Measurements from ENCODE around the gene PPP1CC.
A peak's percentile ranks its signal among the peaks of the same experiment; 100 is the strongest.
"Not testable (repeated sequence)": the region's sequence is repeated elsewhere in the genome, so short reads cannot be mapped to it uniquely, and the experiment has no call there.

Gene PPP1CC

DNA sequence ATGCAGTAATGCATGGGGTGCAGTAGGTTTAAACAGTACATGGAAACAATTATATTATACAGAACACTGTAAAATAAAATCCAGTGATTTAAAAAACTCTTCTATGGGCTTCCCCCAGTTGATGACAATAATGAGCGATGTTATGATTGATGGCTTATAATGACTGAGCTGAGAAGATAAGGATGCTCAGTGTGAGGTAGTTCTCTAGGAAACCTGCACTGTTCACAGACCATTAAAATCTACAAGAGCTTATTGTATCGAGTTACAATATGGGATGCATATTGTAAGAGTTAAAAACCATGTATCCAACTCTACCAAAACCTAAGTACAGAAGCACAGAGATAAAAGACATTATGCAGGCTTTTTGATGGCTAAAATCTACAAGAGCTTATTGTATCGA, 19.8 kb downstream of the PPP1CC start:
- not testable (repeated sequence) for DNase-seq

DNA sequence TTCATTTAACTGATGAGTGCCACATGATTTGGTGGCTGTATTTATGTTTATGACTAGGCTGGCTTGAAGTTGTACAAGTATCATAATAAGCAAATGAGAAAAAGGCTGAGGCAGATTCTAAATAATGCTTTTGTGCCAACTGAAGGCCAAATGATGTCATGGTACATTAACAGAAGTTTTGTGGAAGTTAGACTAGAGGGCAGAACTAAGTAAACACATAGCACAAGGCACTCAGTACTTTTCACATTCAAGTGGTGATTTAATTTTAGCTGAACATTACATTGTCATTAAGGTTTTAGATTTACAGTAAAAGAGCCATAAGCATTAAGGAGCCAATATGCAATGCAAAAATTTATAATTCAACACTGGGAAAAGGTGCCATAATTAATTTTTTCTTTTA, 21.1 kb downstream of the PPP1CC start:
- no peak for DNase-seq

DNA sequence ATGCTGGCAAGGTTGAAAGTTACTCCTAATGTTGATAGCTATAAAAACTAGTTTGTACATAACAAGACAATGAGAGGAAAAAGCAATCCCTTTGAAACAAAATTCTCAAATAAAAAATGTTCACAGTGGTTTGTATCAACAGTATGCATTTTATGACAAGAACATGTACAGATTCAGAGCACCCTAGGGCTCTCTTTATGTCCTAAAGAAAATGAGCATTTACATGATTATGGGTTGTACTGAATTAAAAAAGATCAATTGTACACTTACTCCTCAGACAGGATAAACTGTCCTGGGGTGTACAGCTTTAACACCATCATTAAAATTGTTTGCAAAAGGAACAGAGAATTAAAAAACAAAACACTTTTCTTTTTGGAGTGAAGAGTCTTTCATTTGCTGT, 22.2 kb downstream of the PPP1CC start:
- DNase-seq, result no peak

DNA sequence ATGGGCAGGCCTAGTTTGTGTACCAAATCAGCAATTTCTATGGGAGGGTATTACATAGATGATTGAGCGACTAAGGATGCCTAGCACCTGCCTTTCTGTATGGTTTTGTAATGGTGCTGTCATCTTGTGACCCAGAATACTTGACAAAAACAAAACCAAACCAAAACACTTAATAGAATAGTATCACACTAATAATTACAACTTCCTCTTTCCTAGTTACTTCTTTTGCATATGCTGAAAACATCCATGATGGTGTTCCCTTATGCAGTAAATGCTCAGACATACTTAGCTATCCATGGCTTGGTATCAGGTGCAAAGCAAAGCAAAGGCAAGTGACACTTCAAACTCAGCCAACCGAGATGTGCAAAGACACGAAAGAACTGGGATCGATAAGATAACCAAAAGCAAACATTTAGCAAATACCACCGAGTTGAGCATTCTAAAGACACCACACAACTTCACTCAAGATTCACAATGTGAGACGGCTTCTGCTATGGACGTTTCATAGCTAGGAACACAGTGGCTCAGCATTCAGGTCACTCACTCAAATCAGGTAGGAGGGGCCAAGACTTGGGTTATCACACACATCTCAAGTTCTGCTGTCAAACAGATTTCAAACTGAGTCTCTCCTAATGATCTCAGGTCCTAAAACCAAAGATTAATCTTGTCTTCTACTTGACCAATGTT, 24.3 kb downstream of the PPP1CC start:
- DNase-seq, result no peak

DNA sequence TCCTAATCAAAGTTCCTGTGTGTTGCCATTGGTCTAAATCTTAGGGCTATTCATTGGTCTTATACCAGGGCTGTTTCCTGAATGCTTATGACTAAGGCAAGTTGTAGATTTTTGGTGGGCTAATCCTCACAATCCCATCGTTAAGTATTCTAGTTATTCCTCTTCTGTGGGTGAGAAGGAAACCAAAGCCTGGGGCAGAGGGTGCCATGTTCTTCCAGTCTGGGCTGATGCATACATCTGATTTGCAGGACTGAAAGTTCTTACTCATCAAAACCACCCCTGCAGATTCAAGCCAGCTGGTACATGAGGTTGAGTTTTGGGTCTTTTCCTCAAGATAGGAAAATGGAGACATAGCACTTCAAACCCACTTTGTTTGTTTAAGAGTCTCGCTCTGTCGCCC, 25.7 kb downstream of the PPP1CC start:
- DNase-seq, result no peak

DNA sequence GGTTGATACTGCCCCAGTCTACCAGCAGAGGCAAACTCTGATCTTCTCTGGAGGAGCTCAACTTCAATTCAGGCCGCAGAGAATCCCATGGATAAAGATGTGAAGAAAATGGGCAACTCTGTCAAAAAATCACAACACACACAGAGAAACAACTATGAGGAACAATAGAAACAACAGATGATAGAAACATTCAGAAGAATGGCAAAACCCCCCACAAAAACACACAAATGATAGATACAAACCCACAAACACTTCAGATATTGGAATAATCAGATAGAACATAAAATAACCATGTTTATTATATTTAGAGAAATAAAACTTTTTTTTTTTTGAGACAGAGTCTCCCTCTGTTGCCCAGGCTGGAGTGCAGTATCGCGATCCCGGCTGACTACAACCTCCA, 33.8 kb downstream of the PPP1CC start:
- DNase-seq, result no peak

DNA sequence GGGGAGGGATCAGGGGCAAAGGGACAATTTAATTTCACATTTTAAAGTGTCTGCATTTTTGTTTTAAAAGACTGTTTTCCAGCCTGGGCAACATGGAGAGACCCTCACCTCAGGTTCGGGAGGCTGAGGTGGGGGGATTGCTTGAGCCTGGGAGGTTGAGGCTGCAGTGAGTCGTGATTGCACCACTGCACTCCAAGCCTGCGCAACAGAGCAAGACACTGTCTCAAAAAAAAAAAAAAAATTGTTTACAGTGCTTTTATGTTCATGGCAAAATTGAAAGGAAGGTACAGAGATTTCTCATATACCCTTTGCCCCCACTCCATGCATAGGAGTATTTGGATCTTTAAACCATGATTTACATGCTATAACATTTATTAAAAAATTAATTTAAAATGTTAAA, 37.4 kb downstream of the PPP1CC start:
- DNase-seq, result no peak

DNA sequence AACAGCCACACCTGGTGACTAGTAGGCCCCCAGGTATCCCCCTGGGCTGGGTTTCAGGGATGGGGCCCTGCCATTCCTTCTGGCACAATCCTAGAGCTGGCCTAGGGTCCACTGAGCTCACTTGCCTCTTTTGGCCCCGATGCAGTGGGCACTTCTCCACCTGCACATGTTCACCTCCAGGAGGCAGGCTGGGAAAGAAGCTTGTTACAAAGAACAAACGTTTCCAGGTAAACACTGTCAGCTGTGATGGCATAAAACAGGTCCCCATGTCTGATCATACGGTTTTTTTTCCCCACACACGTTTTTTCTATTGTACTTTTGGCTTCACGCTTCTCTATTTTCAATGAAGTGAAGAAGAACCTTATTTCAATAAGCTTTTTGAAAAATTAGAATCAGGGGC, 37.9 kb downstream of the PPP1CC start:
- no peak for DNase-seq

DNA sequence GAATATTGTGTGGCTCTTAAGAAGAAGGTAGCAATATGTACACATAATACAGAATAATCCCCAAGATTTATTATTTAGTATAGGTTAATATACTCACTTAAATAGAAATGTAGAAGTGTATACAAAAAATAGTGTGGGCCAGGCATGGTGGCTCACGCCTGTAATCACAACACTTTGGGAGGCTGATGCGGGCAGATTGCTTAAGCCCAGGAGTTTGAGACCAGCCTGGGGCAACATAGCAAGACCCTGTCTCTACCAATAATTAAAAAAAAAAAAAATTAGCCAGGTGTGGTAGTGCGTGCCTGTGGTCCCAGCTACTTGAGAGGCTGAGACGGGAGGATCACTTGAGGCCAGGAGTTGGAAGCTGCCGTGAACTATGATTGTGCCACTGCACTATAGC, 38.5 kb downstream of the PPP1CC start:
- no peak for DNase-seq

DNA sequence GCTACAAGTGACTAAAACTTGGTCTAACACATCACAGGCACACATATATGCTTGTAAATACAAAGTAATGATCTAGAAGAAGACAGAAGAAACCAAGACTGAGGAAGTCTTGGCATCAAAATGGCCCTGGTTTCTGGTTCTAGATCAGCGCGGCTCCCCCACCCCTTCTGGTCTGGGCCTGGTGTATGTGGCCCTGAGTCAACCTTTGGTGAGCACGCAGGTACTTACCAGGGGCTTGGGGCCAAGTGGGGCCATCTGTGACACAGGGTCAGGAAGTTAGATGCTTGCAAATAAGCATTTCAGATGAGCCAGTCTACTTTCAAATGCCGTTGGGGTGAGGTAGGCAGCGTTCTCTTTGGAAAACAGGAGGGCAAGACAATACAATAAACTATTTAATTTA, 40.6 kb downstream of the PPP1CC start:
- DNase-seq, result no peak

DNA sequence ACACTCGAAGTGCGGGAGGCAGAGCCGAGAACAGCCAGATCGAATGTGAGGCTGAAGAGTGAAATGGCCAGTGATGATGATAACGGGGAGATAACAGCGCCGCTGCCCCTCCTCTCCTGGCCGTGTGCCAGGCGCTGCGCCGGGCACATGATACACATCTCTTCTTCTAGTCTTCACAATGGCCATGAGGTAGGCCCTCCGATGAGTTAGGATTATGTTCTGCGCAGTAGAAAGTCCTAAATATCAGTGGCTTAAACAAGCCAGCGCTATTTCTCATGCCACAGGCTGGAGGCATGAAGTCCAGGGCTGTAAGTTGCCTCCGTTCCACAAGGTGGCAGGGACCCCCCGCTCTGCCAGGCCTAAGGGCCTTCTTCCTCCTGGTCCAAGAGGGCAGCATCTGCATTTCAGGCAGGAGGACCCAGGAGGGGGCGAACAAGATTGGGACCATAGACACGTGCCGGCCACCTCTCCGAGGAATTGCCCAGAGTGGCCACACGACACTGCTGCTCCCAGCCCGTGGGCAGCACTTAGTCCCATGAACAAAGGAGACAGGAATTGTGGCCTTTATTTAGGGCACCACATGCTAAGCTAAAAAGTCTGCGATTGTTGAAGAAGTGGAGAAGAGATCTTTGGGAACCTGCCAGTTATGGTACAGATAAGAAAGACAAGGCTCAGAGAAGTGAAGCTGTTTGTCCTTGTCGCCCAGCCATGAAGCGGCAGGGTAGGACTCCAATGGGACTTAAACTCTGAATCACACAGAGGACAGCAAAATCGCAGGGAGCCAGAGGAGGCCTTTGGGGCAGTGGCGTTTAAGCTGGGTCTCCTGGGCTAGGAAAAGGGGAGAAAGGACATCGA, 42.9 kb downstream of the PPP1CC start:
- no peak for DNase-seq

DNA sequence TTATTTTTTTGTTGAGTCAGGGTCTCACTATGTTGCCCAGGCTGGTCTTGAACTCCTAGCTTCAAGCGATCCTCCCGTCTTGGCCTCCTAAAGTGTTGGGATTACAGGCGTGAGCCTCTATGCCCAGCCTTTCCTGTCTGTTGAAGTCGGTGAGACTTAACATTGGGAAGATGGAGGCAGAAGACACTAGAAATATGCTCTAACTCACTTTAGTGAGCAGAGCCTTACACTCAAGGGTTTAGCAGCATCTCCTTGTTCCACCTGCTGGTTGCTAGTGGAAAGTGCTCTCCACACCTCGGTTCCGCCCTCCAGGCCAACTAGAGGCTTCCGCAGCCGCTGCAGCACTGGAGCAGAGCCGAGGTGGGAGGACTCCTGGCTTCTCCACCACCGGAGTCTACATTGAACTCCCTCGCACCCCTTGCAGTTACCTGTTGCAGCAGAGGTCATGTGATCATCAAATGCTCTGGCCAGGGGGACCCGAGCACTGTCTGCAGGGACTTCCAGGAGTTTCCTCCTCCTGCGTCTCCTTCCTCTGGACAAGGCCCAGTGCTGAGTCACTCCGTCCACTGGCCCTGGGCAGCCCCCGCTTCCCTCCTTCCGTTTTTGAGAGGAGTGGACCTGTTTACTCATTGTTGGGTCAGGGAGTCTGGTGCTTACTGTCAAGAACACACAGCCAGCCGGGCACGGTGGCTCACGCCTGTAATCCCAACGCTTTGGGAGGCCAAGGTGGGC, 44.4 kb downstream of the PPP1CC start:
- peak; percentile 61 for DNase-seq

DNA sequence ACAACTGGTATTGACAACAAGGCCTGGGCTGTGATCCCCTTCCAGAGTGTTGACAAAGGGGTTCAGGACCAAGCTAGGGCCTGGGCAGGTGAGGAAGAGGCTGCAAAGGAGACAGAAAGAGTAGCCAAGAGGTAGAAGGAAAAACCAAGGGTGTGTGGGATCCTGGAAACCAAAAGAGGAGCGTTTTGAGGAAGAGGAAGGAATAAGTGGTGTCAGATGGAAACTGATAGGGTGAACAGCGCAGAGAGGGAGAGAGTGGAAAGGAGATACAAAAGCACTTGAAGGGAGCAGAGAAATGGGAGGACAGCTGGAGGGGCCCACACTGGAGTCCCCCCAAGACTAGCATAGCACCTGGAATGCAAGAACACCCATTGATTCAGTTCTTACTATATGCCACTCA, 45.5 kb downstream of the PPP1CC start:
- no peak for DNase-seq

DNA sequence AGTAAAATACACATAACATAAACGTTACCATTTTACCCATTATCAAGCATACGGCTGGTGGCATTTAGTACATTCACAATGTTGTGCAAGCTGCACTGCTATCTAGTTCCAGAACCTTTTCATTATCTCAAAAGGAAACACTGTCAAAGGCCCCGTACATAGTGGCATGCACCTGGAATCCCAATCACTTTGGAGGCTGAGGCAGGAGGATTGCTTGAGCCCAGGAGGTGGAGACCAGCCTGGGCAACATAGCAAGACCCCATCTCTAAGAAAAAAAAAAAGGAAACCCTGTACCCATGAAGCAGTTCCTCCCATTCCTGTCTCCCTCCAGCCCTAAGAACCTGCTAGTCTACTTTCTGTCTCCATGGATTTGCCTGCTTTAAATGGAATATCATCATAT, 46.4 kb downstream of the PPP1CC start:
- DNase-seq, result no peak

DNA sequence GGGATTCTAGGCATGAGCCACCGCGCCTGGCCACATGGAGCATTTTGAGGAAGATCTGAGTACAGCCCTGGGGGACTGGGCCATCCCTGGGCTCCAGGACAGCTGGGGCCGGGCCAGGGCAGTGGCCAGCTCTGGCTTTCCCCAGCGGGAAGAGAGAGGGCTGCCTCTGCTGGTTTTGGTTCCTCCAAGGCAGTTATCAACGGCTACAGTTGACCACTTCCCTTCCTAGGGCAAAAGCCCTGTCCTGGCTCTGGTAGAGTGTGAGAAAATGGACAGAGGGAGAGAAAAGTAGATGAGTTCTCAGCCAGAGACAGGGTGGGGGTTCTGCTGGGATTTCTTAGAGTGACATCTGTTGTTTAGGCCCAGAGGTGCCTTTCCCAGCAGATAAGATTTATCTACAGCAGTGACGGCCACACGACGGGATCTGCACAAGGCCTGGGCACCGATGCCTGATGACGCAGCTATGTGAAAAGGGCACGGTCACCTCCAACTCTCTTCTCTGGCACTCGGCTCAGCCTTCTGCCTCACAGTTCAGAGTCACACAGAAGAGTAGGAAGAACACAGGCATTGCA, 48.3 kb downstream of the PPP1CC start:
- DNase-seq, result no peak

DNA sequence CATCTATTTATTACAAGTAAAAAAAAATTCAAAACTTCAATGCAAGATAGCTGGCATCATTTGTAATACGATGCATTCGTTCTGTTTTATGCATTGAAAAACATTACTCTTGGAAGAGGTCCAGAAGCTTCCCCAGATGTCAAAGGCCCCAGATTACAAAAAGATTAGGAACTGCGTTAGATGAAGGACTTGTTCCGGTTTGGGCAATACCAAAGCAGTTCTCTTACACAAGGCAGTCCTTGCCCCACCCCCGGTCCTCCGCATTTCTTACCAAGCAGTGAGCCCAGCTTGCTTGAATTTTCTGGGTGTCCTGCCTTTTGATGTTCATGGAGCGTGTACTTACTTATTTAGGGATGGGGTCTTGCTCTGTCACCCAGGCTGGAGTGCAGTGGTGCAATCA, 49.0 kb downstream of the PPP1CC start:
- no peak for DNase-seq

DNA sequence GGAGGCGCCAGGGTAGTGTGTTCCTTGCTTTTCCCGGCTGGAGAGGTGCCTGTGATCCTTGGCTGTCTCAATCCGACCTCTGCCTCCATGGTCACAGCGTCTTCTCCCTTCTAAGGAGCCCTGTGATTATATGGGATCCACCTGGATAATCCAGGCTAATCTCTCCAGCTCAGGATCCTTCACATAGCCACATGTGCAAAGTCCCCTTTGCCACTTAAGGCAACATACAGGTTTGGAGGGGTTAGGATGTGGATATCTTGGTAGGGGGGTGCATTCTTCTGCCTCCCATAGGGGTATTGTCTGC, 52.6 kb downstream of the PPP1CC start:
- no peak for DNase-seq

DNA sequence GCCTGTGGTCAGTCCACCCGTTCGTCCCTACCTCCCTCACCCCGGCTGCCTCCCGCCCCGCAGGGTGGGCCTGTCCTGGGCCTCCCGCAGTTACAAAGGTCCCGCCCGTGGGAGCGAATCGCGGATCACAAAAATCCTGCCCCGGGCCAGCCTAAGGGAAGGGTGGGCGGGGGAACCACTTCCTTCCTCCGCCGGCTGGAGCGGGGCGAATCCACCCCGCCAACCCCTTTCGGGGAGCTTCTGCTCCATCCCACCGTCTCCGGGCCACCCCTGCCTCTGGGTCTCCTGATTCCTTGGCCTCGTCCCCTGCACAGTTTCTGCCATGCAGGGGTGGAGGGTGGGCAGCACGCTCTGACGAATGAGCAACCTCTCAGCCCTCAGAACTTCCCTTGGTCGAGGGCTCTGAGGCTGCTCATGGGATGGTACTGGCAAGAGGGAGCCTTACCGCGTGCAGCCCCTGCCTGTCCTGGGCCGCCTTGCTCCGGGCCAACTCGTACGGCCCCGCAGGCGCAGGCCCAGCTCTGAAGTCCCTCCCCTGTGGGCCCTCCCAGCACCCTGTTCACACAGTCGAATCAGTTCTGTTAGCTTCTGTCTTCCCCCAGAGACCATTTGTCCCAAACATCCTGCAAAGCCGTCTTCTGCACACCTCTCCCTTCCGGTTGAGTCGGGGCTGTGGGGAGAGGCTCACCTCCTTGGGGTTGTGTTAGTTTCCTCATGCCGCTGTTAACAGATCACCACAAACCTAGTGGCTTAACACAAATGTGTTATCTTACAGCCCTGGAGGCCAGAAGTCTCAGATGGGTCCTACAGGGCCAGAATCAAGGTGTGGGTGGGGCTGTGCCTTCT, 53.2 kb downstream of the PPP1CC start:
- DNase-seq, result peak; percentile 37

DNA sequence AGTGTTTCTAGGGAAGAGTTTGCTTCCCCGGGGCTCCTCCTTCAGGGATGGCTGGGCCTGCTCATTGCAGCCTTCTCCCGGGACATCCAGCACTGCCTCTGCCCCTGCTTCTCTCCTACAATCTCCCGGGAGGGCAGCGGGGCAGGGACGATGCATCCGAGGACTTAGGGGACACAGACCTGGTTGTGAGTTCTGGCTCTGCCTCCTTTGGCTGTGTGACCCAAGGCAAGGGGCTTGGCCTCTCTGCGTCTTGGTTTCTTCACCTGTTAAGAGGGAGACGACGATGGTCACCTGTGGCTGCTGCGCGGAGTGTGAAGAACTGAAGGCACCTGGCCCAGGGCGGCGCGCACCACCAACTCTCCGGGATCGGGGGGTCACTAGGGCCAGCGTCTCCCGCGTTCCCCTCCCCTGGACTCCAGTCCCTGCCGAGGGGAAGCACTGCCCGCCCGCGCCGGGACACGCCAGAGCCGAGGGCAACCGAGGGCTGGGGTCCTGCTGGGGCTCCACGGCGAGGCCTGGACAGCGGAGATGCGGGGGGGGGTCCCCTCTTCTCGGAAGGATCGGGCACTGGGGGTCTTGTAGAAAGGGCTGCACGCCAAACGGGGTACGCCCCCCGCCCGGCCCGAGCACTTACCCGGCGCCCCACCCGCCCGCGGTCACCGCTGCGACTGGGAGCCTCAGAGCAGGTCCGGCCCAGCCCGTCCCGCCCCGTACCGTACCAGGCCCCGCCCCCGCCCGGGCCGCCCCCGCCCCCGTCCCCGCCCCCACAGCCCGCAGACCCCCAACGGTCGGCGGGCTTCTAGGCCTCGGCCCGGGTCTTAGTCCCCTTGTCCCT, 54.0 kb downstream of the PPP1CC start, which contains the start of gene HVCN1:
HVCN1 (minus strand) TSS at position 670 of the 835 bp plus-strand sequence. CDS start 5,870 bp downstream, outside the sequence.
- DNase-seq, result peak; percentile 18

DNA sequence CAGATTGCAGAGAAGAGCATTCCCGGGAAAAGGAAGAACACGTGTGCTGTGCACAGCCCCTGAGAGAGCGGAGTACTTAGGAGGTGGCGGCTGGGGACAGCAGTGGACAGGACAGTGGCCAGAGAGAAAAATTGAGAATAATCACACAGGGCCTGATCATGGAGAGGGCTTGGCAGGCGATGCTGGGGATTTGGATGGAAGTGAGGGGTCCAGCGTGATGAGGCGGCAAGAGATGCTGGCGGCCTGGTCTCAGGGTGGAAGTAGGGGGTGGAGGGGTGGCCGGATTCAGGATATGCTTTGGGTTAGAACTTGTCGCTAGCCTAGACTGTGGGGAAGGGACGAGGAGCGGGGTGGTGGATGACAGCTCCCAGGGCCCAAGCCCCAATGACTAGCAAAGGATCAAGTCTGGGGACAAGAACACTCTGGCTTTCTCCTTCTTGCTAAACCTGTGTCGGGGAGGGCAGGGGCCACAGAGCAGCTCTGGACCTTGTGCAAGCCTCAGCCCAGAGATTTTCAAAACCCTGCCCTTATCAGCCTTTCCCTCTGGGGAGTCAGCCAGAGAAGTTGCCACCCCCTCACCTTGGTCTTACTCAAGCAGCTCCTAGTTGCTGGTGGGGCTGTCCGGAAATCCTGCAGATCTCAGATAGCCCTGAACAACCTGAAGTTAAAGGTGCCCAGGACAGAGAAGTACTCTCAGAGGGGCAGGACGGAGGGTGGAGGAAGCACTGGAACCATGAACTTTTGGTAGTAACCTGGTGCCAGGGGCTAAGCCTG, 55.1 kb downstream of the PPP1CC start:
- no peak for DNase-seq

All from fibroblast of skin of back (primary cell).